EL (cell line): ENCODE measurements around the gene SLC25A45.
"Not testable (repeated sequence)": the region's sequence is repeated elsewhere in the genome, so short reads cannot be mapped to it uniquely, and the experiment has no call there.

Experiments used
- DNase-seq: peaks from one replicate; pipeline ENCODE4 v3.0.0-alpha.2; 2016

The SLC25A45 gene

DNA sequence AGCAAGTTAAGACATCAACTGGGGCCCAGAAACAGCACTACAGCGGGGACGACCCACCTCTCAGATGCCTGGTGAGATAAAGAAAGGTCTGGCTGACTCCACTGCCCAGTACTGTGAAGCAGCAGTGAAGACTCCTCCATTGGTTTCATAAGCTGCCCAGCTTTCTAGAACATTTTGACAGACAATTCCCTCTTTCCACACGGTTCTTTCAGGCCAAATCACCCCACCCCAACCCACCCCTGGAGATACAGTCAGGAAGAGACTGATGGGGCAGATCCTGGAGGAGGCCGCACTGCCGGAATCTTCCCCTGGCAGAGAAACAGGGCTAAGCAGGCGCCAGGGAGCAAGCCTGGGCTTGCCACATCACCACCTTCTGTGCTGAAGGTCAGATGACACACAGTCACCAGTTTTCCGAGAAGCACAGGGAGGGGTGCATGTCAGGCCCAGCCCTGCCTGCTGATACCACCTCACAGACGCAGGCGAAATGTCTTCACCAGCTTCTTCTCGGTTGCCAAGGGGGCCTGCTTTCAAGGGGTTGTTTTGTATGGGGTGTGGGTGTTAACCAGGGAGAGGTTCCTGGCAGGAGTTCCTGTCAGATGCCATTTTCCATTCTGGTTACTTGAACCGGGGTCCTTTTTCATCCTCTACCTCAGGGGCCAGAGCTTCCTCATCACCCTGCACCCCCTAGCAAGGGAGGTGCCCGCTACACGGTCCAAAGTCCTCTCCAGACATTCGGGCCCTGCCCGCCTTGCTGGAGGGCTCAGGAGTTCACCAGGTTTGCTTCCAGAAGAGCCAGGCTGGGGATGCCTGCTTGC is 38.7 kb upstream of the SLC25A45 start:
- DNase-seq: peak; percentile 98

DNA sequence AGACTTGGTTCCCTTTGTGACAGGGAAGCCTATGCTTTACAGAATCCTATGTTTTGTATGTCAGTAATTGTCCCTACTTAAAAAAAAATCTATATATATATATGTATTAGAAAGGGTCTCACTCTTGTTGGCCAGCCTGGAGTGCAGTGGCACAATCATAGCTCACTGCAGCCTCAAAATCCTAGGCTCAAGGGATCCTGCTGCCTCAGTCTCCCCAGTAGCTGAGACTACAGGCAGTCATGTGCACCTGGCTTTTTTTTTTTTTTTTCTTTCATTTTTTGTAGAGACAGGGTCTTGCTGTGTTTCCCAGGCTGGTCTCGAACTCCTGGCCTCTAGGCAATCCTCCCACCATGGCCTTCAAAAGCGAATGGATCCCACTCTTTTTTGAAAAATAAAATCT is 38.1 kb upstream of the SLC25A45 start:
- no peak for DNase-seq

DNA sequence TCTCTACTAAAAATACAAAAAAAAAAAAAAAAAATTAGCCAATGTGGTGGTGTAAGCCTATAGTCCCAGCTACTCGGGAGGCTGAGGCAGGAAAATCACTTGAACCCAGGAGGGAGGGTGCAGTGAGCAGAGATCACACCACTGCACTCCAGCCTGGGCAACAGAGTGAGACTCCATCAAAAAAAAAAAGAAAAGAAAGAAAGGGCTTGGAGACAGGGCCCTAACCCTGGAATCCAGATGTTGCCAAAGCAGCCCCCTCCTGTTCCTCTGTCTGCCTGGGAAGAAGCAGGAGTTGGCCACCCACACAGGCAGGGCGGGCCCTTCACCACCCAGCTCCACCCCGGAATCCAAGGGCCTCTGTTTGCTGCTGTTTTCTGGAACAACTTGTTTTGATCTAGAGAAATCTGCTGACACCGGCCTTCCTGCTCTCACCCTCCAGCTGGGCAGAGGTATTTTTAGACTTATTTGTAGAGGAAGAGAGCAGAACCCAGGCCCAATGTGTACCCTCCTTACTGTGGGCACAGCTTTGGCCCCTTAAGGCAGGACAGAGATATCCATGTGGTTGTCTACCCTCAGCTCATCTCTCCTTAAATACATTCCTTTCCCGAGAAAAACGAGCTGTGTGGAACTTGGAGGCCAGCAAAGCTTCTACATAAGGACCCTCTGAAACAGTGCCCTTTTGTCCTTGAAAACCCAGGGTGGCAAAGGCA is 37.5 kb upstream of the SLC25A45 start:
- DNase-seq: peak; percentile 86

DNA sequence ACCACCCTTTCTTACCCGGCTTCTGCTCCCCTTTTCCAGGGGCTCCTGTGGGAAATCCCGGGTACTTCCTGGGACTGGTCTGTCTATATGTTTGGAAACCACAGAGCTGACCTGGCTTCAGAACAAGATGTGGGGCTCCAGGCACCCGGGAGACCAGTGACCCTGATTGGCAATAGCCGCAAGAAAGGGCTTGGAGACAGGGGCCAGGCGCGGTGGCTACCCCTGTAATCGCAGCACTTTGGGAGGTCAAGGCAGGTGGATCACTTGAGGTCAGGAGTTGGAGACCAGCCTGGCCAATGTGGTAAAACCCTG is 37.0 kb upstream of the SLC25A45 start:
- no peak for DNase-seq

DNA sequence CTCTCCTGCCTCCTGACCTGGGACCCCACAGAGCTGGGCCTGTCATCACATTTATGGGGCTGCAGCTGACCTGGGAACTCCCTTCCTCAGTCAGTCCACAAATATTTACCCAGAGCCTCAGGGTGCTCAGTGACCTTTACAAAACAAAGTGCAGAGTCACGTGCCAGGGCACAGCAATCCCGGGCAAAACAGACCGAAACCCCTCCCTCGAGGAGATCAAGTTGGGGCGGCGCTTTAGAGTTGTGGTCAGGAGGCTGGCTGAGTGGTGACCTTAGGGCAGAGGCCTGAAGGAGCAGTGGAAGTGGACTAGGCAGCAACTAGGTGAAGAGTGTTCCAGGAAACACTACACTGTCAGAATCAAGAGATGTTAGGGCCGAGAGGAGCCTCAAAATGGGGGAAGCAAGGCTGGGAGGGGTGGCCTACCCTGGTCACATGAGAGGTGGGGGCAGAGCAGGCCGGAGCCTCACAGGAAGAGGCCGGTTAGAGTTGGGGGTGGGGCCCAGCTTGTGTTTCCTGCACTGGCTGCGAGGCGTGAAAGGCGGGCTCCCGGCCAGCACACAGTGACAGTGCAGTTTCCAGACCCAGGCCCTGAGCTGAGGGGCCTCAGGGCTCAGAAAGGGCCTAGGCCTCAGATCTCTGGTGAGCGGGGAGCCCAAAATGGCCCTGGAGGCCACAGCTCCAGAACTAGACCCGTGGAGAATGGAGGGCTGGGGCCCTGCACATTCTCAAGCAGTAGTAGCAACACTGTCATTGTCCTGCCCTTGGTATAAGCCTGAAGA is 36.4 kb upstream of the SLC25A45 start:
- DNase-seq: peak; percentile 99

DNA sequence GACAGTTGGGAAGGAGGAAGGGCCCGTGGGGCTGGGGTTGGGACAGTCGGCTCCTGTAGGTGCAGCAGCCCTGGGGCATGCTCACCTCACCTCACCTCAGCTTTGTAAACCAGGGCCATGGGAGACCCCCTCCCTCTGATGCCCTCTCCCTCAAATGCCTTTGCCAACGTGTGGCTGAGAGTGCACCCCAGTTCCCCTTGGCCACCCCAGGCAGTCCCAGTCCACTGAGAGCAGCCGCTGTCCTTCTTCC is 35.9 kb upstream of the SLC25A45 start:
- no peak for DNase-seq

DNA sequence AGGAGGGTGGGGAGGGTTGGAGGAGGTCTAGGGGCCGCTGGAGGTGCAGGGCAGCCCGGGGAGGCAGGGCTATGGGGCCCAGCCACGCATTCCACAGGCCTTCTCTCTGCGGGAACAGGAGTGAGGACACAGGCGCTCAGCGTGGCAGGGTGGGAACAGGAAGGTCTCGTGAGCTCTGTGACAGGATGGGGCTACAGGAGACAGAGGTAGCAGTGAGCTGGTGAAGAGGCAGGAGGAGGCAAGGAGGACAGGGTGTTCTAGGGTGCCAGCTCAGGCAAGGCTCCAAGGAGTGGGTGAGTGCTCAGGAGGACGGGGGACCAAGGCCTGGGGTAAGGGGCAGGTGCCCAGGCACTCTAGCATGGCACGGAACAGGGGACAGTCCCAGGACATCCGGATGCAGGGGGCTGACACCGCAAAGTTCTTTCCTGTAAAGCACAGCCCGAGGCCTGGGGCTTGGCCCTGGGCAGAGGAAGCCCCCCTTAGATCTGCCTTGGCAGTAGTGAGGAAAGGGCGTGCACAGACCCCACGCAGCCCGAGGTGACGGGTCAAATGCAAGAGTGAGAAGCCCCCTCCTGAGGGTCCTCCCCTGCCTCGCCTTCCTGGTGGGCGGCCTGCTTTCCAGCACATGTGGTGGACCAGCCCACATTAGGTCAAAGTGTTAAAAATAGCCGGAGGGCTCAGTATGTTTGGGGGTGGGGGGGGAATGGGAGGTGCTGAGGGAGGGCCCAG is 35.4 kb upstream of the SLC25A45 start:
- no peak for DNase-seq

DNA sequence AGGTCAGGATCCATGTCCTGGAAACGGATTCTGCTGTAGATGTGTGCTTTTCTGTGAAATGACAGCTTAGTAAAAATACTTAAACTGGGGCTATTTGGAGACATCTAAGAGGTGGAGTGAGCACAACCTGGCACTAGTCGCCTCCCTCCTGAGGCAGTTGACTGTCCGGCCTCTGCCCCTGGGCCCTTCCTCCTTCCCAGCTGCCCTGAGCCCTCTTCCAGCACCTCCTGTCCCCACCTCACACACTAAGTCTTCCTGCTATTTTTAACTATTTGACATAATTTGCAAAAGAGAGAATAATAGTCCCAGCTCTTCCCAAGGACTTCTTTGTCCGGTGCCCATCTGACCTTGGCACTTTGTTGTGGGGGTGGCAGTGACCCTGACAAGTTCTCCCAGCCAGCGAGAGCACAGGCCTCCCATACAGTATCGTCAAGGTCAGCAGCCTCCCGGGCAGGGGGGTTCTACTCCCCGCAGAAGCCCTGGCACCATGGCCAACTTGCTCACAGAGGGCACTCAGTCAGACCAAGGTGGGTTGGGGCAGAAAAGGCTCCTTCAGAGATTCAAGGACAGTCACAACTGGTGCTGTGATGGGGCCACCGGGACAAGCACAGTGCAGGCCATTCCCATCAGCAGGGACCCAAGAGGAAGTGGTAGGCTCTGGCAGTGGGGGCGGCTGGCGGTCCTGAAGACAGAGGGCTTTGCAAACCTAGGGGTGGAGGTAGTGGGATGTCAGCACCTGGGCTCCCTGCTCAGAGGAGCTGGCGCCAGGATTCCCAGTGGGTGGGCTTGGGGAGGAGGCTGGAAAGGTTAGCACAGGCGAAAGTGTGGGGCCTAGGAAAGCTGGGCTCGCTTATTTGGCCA is 34.6 kb upstream of the SLC25A45 start:
- DNase-seq: no peak

DNA sequence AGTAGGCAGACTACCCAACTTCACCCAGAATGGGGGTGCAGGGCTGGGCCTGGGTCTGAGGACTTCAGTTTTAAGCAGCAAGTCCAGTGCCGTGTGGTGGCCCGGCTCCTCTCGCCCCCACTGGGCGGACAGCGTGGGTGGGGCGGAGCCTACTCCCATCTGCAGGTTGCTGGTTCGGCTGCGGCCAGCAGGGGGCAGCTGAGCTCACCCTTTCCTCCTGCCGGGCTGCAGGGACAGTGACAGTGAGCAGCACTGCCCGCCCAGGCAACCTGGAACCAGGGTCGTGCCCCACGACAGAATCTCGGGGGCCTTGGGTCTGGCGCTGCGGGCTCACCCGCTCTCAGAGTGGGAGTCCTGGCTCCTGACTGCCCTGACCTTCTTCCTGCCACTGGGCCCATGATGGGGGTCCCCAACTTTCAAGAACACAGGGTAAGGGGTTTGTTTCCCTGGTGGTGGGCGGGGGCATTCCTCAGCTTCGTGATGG is 33.9 kb upstream of the SLC25A45 start:
- DNase-seq: peak; percentile 81

DNA sequence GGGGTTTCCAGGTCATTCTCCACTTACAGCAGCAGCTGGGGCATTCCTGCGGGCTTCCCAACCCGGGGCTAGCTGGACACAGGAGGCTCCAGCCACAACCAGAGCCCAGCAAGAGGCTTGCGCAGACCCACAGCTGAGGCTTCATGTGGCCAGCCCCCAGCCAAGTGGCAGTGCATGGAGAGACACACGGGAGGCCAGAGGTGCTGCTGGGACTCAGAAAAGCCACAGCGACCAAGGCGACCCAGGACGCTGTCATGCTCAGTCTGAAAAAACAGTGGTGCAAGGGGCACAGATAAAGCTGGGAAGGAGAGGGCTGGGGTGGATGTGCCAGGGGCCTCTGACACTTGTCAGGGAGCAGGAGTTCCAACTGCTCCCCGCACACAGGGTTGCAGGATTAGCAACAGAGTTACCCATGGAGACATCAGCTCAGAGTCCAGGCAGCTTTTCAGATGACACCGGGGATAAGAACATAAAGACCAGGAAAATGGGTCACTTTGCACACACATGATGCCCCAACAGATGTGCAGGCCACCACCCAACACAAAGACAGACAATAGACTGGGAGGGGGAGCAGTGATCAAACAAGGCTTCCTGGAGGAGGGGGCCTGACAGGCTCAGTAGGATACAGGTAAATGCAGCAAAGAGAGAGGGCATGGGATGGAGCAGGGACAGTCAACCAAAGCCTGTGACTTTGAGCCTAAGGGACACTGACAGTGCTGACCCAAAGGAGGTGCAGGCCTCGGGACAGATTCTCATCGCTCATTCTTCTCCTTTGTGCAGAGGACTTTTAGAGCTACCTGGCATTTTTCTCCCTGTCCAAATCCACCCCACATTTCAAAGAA is 33.3 kb upstream of the SLC25A45 start:
- no peak for DNase-seq

DNA sequence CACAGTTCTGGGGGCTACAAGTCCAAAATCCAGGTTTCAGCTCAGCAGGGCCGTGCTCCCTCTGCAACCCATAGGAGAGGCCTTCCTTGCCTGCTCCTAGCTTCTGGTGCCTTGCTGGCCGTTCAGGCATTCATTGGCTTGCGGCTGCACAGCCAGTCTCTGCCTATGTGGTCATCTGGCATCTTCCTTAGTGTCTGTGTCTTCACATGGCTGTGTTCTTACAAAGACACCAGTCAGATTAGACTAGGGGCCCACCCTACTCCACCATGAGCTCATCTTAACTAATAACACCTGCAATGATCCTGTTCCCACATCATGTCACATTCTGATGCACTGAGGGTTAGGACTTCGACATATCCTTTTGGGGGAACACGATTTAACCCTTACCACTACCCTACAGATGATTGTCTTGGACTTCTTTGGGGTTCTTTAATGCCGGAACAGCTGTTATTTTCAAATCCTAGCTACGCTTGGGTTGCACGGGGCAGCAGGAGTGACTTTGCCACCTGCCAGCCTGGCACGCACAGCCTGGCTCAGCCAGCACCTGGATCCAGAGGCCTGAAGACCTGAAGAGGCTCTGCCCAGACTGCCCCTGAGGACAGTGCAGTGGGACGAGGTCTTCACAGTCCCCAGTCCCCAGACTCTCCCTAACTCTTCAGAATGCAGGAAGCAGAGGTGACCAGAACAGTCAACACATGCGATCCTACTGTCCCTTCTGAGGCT is 32.5 kb upstream of the SLC25A45 start:
- DNase-seq: no peak

DNA sequence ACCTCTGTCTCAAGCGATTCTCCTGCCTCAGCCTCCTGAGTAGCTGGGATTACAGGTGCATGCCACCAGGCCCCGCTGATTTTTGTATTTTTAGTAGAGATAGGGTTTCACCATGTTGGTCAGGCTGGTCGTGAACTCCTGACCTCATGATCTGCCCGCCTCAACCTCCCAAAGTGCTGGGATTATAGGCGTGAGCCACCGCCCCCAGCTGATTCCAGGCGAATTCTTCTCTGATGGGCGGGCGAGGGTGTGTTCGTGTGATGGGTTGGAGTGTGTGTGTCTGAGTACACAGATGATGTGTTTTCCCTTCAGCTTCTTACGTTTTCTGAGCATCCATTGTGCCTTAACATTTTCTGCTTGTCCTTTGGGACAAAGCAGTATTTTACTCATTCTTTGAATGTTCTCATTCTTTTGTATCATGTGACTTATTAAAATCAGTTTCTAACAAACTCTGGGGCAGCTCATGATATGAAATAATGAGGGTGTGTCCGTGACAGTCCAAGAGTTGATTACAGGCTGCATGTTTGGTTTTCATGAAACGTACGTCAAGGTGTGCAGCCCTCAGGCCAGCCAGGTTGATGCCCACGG is 30.7 kb upstream of the SLC25A45 start:
- not testable (repeated sequence) for DNase-seq

DNA sequence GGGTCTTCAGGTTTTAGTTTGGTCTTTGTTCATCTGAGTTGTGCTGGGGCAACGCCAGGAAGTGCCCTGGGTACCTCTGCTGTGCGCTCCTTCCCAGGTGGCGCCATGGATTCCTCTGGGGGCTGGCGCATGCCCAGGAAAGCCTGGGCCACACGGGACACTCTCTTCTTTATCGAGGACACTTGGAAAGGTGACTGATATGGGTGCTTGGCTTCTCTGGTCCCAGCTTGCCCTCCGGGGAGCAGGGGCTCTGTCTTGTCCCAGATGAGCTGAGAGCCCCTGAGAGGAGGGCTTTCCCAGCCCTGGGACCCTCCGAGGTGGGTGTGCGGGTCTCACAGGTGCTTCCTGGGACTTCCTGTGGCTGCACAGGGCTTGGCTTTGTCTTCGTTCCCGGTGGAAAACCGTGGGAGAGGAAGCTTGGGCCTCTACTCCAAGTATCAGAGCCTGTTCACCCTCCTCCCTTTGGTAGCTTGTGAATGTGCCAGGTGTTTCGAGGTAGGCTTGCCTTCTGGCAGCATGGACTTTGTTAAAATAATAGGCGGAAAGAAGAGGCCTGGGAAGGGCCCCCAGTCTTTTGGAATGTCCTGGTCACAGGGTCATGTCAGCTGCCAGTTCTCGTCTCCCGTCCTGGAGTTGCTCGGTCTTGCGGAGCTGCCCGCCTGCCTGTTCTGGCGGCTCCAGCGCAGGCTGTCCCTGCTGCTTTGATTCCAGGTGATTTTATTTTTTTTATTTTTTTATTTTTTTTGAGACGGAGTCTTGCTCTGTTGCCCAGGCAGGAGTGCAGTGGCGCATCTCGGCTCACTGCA is 30.0 kb upstream of the SLC25A45 start:
- DNase-seq: no peak

DNA sequence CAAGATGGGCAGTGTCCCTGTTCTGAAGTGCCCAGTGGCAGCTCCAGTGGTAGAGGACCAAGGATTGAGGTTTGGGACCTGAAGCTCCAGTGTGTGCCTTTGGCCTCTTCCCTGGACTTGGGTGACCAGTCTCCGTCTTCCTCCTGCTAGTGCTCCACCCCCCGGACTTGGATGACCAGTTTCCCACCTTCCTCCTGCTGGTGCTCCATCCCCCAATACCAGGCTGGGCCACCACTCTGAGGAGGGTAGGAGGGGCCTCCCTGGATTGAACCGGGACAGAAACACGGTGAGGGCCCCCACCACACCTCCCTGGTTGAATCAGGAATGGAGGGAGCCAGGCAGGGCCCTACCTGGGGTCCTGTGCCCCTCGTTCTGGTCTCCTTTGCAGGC is 29.2 kb upstream of the SLC25A45 start:
- DNase-seq: no peak

DNA sequence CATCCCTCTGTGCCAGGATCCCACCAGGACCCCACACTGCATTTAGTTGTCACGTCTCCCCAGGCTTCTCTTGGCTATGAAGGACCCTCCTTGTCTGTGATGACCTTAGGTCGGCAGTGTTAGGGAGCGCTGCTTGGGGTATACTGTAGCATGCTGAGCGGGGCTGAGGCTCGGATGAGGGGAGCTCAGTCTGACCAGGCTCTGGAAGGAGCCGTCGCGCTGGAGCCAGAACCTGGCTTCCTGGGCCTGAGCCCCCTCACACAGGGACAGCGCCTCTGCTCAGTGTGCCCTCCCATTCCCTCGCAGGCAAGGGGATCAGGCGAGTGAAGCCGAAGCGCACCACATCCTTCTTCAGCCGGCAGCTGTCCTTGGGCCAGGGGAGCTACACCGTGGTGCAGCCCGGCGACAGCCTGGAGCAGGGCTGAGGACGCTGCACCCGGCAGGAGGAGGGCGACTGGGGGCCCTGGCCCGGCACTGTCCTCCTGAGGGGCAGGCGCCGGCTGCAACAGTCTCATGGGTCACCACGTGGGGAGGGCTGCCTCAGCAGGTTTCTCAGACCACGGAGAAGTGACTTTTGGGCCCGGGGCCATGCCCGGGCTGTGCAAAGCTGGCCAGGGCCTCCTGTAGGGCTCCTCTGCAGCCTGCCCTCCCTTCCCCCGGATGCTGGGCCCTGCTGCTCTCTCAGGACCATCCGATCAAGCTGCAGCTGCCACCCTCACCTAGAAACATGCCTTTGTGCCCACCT is 28.7 kb upstream of the SLC25A45 start:
- no peak for DNase-seq

DNA sequence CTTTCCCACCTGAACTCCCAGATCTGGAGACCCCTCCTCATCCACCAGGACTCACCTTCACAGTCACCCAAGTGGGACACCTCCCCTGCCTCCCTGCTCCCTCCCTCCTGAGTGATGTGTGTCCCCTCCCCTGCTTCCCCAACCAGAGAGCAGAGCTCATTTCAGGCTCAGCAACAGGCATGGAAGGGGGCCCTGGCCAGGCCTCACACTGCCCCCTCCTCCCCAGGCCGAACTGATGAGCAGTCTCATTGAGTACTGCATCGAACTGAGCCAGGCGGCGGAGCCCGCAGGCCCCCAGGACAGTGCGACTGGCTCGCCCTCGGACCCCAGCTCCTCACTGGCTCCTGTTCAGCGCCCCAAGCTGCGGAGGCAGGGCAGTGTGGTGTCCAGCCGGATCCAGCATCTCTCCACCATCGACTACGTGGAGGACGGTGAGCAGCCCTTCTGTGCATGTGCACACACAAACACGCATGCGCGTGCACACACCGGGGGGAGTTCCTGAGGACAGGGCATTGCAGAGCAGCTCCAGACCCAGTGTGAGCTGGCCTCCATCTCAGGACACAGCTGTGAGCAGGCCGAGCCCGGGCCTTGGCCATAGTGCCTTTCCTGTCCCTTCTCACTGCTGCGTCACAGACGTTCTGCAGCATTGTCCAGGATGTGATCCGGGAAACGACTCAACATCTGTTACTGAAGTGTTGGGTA is 22.3 kb upstream of the SLC25A45 start:
- no peak for DNase-seq

DNA sequence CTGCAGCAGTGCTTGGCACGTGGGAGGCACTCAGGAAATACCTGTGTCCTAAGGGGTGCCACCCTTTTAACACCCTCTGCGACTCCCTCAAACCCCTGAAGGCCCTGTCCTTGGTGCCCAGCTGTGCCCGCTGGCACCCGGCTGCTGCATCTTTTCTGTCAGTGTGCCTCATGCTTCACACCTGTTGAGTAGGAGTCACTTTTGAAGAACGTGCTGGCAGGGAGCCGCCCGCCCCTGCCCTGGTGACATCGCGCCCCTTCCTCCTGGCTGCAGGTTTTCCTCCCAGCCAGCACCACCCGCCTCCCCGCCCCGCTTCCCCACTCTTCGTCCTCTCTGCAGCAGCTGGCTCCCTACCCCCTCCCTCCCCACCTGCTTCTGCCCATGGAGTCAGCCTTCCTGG is 21.8 kb upstream of the SLC25A45 start:
- DNase-seq: no peak

DNA sequence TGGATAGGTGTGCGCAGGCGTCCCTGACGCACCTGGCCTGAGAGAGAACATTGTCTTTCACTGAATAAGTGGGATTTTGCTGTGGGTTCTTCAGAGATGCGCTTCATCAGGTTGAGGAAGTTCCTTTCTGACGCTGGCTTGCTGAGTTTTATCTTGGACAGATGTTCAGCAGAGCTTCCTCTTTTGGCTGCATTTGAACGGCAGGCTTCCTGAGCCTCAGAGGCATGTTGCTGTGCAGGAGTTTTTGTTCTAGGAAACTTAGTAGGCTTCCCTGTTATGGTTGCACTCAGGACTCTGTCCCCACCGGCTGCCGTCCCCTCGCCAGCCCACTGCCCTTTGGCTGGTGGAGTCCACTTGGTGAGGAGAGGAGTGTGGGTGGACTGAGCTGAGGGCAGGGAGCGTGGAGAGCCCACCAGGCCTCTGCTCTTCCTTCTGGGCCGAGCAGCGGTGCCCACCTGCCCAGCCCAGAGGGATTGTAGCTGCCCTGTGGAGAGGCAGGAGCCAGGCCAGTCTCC is 21.2 kb upstream of the SLC25A45 start:
- DNase-seq: no peak
